Cardiac fibroblast (primary cell): Measurements from ENCODE around the gene ANTXRL.
A peak's percentile ranks its signal among the peaks of the same experiment; 100 is the strongest.
"Not testable (repeated sequence)": the region's sequence is repeated elsewhere in the genome, so short reads cannot be mapped to it uniquely, and the experiment has no call there.

Experiments
- DNase-seq, 2 donors: peaks; one replicate each; pipeline versions ENCODE4 v3.0.0 to v3.0.0-alpha.2; 2010; ENCODE audit warnings: low read depth in 2 of 2
- H3K4me3 ChIP-seq, 2 donors: replicated peaks in 1 of 2; 1 replicate in 1 of 2; 2 replicates in 1 of 2; pipeline ENCODE4 v1.5.1; 2011; ENCODE audit warnings: low read depth in 2 of 2, low read length in 2 of 2, mild to moderate bottlenecking in 2 of 2, moderate library complexity in 1 of 2
- CTCF ChIP-seq: IDR thresholded peaks from one replicate; pipeline ENCODE4 v1.5.1; 2011; ENCODE audit warnings: low read depth, mild to moderate bottlenecking, low read length, inconsistent platforms

Gene ANTXRL

GRCh38 chr10:46273506-46274477, 13.0 kb upstream of the ANTXRL start:
- no peak for TF ChIP-seq CTCF
- H3K4me3 ChIP-seq: no peak overlapping the region
- DNase-seq: no peak

- DNase-seq: no peak
- H3K4me3 ChIP-seq: no peak overlapping the region
- no peak for TF ChIP-seq CTCF
Observed at GRCh38 chr10:46277840-46278239, 9.0 kb upstream of the ANTXRL start.

- not testable (repeated sequence) for DNase-seq
- H3K4me3 ChIP-seq: peak overlapping the region; percentile 37 to 50
Observed at GRCh38 chr10:46282421-46282831, 4.4 kb upstream of the ANTXRL start.

- DNase-seq: peak; percentile 66 to 82
- no peak for TF ChIP-seq CTCF
- peak overlapping the region; percentile 37 to 50 for H3K4me3 ChIP-seq
Observed at GRCh38 chr10:46282842-46283574, 3.8 kb upstream of the ANTXRL start.

- peak overlapping the region in 1 of 2 donors; percentile 50 for H3K4me3 ChIP-seq
- no peak for DNase-seq
- no peak for TF ChIP-seq CTCF
Observed at GRCh38 chr10:46283580-46284285, 3.1 kb upstream of the ANTXRL start.

GRCh38 chr10:46284286-46285229, 2.2 kb upstream of the ANTXRL start:
- no peak for TF ChIP-seq CTCF
- peak; percentile 61 to 74 for DNase-seq
- H3K4me3 ChIP-seq: peak overlapping the region; percentile 50 to 64
